GM12874 (cell line): Measurements from ENCODE around the gene FBLIM1.

Experiments
- CTCF ChIP-seq: IDR thresholded peaks from 2 replicates; pipeline ENCODE4 v1.5.1; 2011; ENCODE audit warnings: low read depth, mild to moderate bottlenecking, control low read depth, low read length, moderate library complexity; ENCODE audit not compliant: insufficient read depth

FBLIM1 gene

GRCh38 chr1:15749399-15750291, 8.9 kb upstream of the FBLIM1 start:
- TF ChIP-seq CTCF: no peak

- TF ChIP-seq CTCF: no peak
These were observed 7.7 kb upstream of the FBLIM1 start for GRCh38 chr1:15750924-15751323.

GRCh38 chr1:15751717-15752116, 6.9 kb upstream of the FBLIM1 start:
- no peak for TF ChIP-seq CTCF

DNA sequence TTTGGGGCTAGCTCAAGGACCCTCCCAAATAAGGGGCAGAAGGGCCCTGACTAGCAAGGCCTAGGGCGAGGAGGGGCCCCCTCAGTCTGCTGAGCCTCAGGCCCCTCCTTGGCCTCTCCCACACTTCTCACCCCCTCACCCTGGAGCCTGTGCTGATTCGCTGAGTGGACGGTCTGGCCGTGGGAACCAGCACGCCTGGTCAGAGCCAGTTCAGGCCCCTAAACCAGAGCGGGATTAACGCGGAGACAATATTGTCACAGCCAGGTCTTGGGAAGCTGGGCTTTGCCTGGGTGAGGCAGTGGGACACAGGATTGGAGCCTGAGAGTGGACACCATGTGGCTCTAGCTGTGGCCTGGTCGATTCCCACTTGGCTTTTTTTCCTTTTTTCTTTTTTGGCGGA, 4.8 kb upstream of the FBLIM1 start:
- no peak for TF ChIP-seq CTCF

GRCh38 chr1:15755021-15755645, 3.5 kb upstream of the FBLIM1 start:
- TF ChIP-seq CTCF: no peak

DNA sequence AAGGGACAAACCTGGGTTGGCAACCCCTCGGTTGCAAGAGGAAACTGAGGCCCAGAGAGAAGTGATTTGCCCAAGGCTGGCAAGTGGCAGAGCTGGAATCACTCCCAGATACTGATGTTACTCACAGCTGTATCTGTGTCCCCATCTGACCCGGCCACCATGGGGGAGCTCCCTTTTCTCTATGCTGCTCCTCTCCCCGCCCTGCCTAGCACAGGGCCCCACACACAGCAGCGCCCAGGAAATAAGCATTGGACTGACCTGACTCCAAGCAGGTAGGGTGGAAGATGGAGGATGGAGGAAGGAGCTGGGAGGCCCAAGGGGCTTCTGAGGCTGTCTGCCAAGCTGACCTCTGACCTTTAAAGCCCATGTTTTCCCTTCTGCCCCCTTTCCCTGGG, 3.0 kb upstream of the FBLIM1 start:
- TF ChIP-seq CTCF: no peak

DNA sequence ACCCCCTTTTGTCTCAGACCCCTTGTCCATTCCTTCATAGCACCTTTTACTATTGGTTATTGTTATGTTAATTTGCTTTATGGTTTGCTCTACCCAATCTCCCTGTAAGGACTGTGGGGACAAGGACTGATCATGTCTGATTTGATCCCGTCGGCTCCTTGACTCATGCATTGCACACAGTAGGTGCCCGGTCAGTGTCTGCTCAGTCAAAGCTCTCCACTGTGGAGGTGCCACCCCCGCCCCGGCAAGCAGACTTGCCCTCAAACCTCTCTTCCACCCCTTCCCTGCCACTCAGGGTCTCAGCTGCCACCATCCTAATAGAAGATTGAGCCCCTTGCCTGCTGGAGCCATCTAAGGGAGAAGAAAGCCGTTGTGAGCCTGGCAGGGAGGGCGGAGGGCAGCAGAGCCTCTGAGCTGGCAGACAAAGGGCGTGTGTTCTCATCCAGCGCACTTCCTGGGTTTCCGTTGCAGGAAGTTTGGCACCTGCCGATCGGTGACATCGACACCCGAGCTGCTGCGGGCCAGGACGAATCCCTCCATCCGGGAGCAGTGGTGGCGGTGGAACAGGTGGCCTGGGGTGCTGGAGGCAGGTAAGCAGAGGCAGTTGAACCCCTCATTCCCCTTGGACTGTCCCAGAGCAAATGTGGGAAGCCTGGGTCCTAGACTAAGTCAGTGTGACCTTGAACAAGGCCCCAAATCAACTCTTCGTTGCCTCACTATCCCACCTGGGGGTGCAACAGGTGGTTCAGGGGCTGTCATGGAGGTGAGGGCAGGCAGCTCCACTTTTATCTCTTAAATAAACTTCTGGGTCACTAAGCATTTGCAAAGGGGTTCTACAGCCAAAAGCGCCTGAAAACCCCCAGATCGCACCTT, 2.2 kb upstream of the FBLIM1 start:
- TF ChIP-seq CTCF: no peak
